Stomach (tissue), 4 donors: ENCODE data around the gene MAGI2.

Source experiments
- CTCF ChIP-seq, 7 experiments: fragments of 450-650 bp in 4 of 7; fragments of 200-600 bp in 3 of 7; sonication (generic) in 3 of 7; IDR thresholded peaks; one replicate each; pipeline ENCODE4 v1.5.1; 2016 to 2019; ENCODE audit warnings: antibody characterized with exemption in 7 of 7, control low read depth in 2 of 7, mild to moderate bottlenecking in 1 of 7
- POLR2AphosphoS5 ChIP-seq, 3 donors: sonication (generic); formaldehyde crosslinking; IDR thresholded peaks; one replicate each; pipeline ENCODE4 v1.6.1; 2016; ENCODE audit warnings: antibody characterized with exemption in 3 of 3

DNA sequence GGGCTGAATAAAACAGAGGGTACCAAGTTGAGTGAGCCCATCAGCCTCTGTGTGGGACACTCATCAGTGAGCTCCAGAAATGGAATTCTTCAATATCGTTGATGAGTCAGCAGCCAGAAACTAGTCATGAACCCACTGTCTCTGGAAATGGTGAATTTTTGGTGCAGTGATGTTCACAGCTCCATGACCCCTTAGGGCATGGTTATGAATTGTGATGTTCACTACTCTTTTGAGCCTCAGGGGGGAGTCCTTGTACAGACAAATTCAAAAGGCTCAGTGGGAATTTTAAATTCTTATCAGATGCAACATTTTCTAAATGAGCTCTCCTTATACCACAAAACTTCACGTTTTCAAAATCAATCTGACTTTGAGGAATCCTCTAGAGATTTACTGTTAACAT, 1319.2 kb downstream of the MAGI2 start:
- TF ChIP-seq POLR2AphosphoS5 (IDR thresholded peaks at IDR 0.05) (no peak), CTCF (IDR thresholded peaks at IDR 0.05) (peak in 2 of 7 experiments; percentile 20 to 29)
